HepG2 (cell line): ENCODE measurements around the gene PIK3CD. TPM values are rescaled to one million over a fixed set of nuclear protein-coding genes. Genes with fewer than 3 reads are reported as not detected.

Source experiments
- ATAC-seq: fragments of 200-7000 bp; cut with Tn5 transposase; 3 replicates; pipeline ENCODE4 v1.9.1; 2020; ENCODE audit warnings: mild to moderate bottlenecking, moderate library complexity
- BruUV-seq: library from RNA; stranded (reverse); fragments of 400-500 nt; replicated peaks from 2 replicates; lab custom pipeline; 2021; lab: Mats Ljungman, UMichigan
- CTCF ChIA-PET: fragments of 300-600 bp; formaldehyde crosslinking; extraction: SDS; loops from one replicate; lab custom pipeline; 2021; ENCODE audit warnings: low total read pairs, inconsistent platforms, low intra/inter-chr PET ratio; lab: Yijun Ruan, JAX
- POLR2A ChIA-PET: fragments of 350-600 bp; sonication (Branson Sonifier 250); formaldehyde crosslinking; loops from one replicate; lab custom pipeline; 2020; ENCODE audit warnings: antibody characterized with exemption, inconsistent platforms; lab: Yijun Ruan, JAX
- DNase-seq: peaks from one replicate; pipeline ENCODE4 v3.0.0-alpha.2; 2015; ENCODE audit warnings: low spot score
- FAIRE-seq: peaks from 3 replicates; lab custom pipeline; 2011; peaks lifted over from hg19 to GRCh38; lab: Jason Lieb, UNC
- H2AFZ ChIP-seq: one replicate; pipeline ENCODE4 v1.6.1; 2011; ENCODE audit warnings: low read length, inconsistent platforms
- H3K27ac ChIP-seq: fragments of 300-600 bp; 3 replicates; pipeline ENCODE4 v1.8.0; 2011; ENCODE audit warnings: mixed run types, mild to moderate bottlenecking, mixed read lengths, low read length, inconsistent platforms; ENCODE audit not compliant: insufficient read depth; ENCODE audit errors: extremely low read length
- H3K27me3 ChIP-seq, 2 experiments: fragments of 200-600 bp in 1 of 2; 2 replicates in 1 of 2; 3 replicates in 1 of 2; pipeline versions ENCODE4 v1.6.0 to v1.8.0; 2011; ENCODE audit warnings: low read length in 2 of 2, mild to moderate bottlenecking in 2 of 2, moderate library complexity in 2 of 2, inconsistent platforms in 1 of 2; ENCODE audit not compliant: insufficient read depth in 2 of 2, control insufficient read depth in 1 of 2
- H3K36me3 ChIP-seq, 2 experiments: fragments of 200-600 bp in 1 of 2; replicated peaks in 1 of 2; 2 replicates in 1 of 2; 3 replicates in 1 of 2; pipeline versions ENCODE4 v1.5.1 to v1.8.0; 2011; ENCODE audit warnings: low read length in 2 of 2, inconsistent platforms in 1 of 2; ENCODE audit not compliant: insufficient read depth in 2 of 2, control insufficient read depth in 1 of 2
- H3K4me1 ChIP-seq: 2 replicates; pipeline ENCODE4 v1.5.1; 2012; ENCODE audit warnings: low read length, inconsistent platforms; ENCODE audit not compliant: insufficient read depth
- H3K4me2 ChIP-seq: 2 replicates; pipeline ENCODE4 v1.6.0; 2011; ENCODE audit warnings: low read depth, low read length, inconsistent platforms
- H3K4me3 ChIP-seq, 3 experiments: fragments of 200-600 bp in 1 of 3; sonication (generic), shearing (Covaris generic) in 1 of 3; replicated peaks in 1 of 3; 2 replicates each; pipeline ENCODE4 v1.5.1; 2011 to 2016; ENCODE audit warnings: low read length in 3 of 3, inconsistent platforms in 2 of 3, low read depth in 2 of 3, mild to moderate bottlenecking in 2 of 3, control low read depth in 1 of 3, mixed read lengths in 1 of 3; ENCODE audit not compliant: insufficient read depth in 1 of 3
- H3K79me2 ChIP-seq: one replicate; pipeline ENCODE4 v1.6.1; 2011; ENCODE audit warnings: low read length, inconsistent platforms; ENCODE audit not compliant: insufficient read depth
- H3K9ac ChIP-seq: 2 replicates; pipeline ENCODE4 v1.6.0; 2011; ENCODE audit warnings: mild to moderate bottlenecking, low read depth, low read length, inconsistent platforms; ENCODE audit not compliant: insufficient read depth
- H3K9me3 ChIP-seq: 2 replicates; pipeline ENCODE4 v1.5.1; 2012; ENCODE audit warnings: mild to moderate bottlenecking, low read length
- H4K20me1 ChIP-seq: 2 replicates; pipeline ENCODE4 v1.6.0; 2011; ENCODE audit warnings: inconsistent platforms, mild to moderate bottlenecking, low read length, moderate library complexity; ENCODE audit not compliant: insufficient read depth
- CENPX ChIP-seq: sonication (generic); formaldehyde crosslinking; IDR thresholded peaks from 2 replicates; pipeline ENCODE4 v1.9.0; 2021; ENCODE audit warnings: mild to moderate bottlenecking, missing genetic modification reagents, moderate library complexity
- ESRRA ChIP-seq: sonication (generic); formaldehyde crosslinking; IDR thresholded peaks from 2 replicates; pipeline ENCODE4 v1.5.1; 2020; ENCODE audit warnings: mild to moderate bottlenecking, low read depth, missing genetic modification reagents
- EZH2 ChIP-seq: conservative IDR thresholded peaks from 2 replicates; pipeline ENCODE4 v1.6.1; 2012; ENCODE audit warnings: mild to moderate bottlenecking, low read depth, low read length, moderate library complexity
- HDAC1 ChIP-seq: sonication (generic); formaldehyde crosslinking; IDR thresholded peaks from 2 replicates; pipeline ENCODE4 v1.5.1; 2020; ENCODE audit warnings: mild to moderate bottlenecking, missing genetic modification reagents
- JUND ChIP-seq: sonication (generic); formaldehyde crosslinking; IDR thresholded peaks from 2 replicates; pipeline ENCODE4 v1.8.0; 2022; ENCODE audit warnings: mild to moderate bottlenecking, missing genetic modification reagents
- MTA1 ChIP-seq: sonication (generic); formaldehyde crosslinking; IDR thresholded peaks from 2 replicates; pipeline ENCODE4 v1.4.0; 2020; ENCODE audit warnings: missing genetic modification reagents, mild to moderate bottlenecking, borderline replicate concordance
- NFYC ChIP-seq: IDR thresholded peaks from 2 replicates; pipeline ENCODE4 v1.6.1; 2016; ENCODE audit warnings: missing genetic modification reagents, missing compliant biosample characterization
- POLR2AphosphoS5 ChIP-seq: IDR thresholded peaks from 2 replicates; pipeline ENCODE4 v1.6.1; 2012; ENCODE audit warnings: low read depth, low read length
- TCF12 ChIP-seq, 2 experiments: fragments of 450-650 bp in 1 of 2; sonication (generic) in 1 of 2; formaldehyde crosslinking in 1 of 2; IDR thresholded peaks; 2 replicates each; pipeline versions ENCODE4 v1.6.1 to v1.8.0; 2017 to 2022; ENCODE audit warnings: antibody characterized with exemption in 1 of 2, mild to moderate bottlenecking in 1 of 2, missing genetic modification reagents in 1 of 2, moderate library complexity in 1 of 2
- THAP11 ChIP-seq: IDR thresholded peaks from 2 replicates; pipeline ENCODE4 v1.6.1; 2016; ENCODE audit warnings: missing biosample characterization, missing genetic modification reagents
- TOE1 ChIP-seq: sonication (generic); formaldehyde crosslinking; IDR thresholded peaks from 2 replicates; pipeline ENCODE4 v1.4.0; 2020; ENCODE audit warnings: mild to moderate bottlenecking, missing genetic modification reagents
- ZNF678 ChIP-seq: sonication (generic); formaldehyde crosslinking; IDR thresholded peaks from 2 replicates; pipeline ENCODE4 v1.4.0; 2020; ENCODE audit warnings: mild to moderate bottlenecking, missing genetic modification reagents
- ZNF776 ChIP-seq: sonication (generic); formaldehyde crosslinking; IDR thresholded peaks from 2 replicates; pipeline ENCODE4 v1.4.0; 2020; ENCODE audit warnings: mild to moderate bottlenecking, missing genetic modification reagents
- WGBS: methylation state at CpG from one replicate; pipeline ENCODE4 v1.1.6; 2017; ENCODE audit warnings: low lambda C conversion rate; 5-methylcytosine and 5-hydroxymethylcytosine counted together
- in situ Hi-C: cut with HindIII; loops from 2 replicates; pipeline ENCODE4 v1.10.0; 2017; ENCODE audit warnings: low pct_unique_long_range_greater_than_20kb; ENCODE audit not compliant: extremely low pct_ligation_motif_present
- intact Hi-C: fragments of 100-400 bp; cut with micrococcal nuclease; formaldehyde crosslinking; loops from one replicate; pipeline ENCODE4 v1.10.0; 2022; ENCODE audit not compliant: unreplicated experiment
- polyA plus RNA-seq, 8 experiments: library from polyadenylated mRNA; depleted of rRNA in 3 of 8; stranded (reverse) in 7 of 8; unstranded in 1 of 8; fragments of >200 nt; fragmentation: Illumina TruSeq in 4 of 8; extraction: Trizol in 4 of 8; gene quantifications; 2 replicates each; pipeline versions ENCODE4 v1.2.1 to v1.2.3, GENCODE V29; 2011 to 2016; ENCODE audit warnings: low read depth in 4 of 8, missing spikeins in 1 of 8, mixed read lengths in 1 of 8; ENCODE audit not compliant: insufficient read depth in 1 of 8
- total RNA-seq, 5 experiments: library from RNA; depleted of rRNA; stranded (reverse); fragments of >200 nt; fragmentation: Illumina TruSeq; extraction: Trizol; gene quantifications; 2 replicates each; pipeline ENCODE4 v1.2.3, GENCODE V29; 2016; ENCODE audit warnings: low read depth in 1 of 5

Gene PIK3CD
- total and polyA plus RNA-seq, 2 of the 13 experiments (the other 11 are each of a cell fraction or from before 2014, with no cell fraction given) = 7.1 to 10.0 TPM

- TF ChIP-seq TCF12 (IDR thresholded peaks at IDR 0.05) (no peak), TCF12 (CRISPR knock-in tag; IDR thresholded peaks at IDR 0.05) (0 out of 2 replicates have a peak, but pooled peaks have one; percentile 5), TOE1 (no peak), ZNF678 (CRISPR knock-in tag) (no peak), NFYC (CRISPR knock-in tag) (no peak), ZNF776 (CRISPR knock-in tag) (no peak)
These were observed 25.3 kb upstream of the PIK3CD start (continued) for GRCh38 chr1:9626201-9626608.

- BruUV-seq = no TSS peak
- H3K36me3 ChIP-seq = no peaks in the 10 kb centered on the region
- intact Hi-C loops (loop anchor here (5.0 kb wide), 1 partner anchor 239 kb away; no protein-coding TSS in a partner anchor), in situ Hi-C loops (no loop called here)
- no peak overlapping the region for H3K4me3 ChIP-seq
- ATAC-seq (no peak), FAIRE-seq (no peak), DNase-seq (no peak)
- H3K4me1 ChIP-seq = peaks cover 29% of the 10 kb centered on the region
- H3K27me3 ChIP-seq = peaks cover 0 to 23% of the 10 kb centered on the region in 2 experiments; a peak in 4 of 5 replicates
- no peak overlapping the region for H3K9ac ChIP-seq
- no peaks in the 10 kb centered on the region for H3K9me3 ChIP-seq
- ChIA-PET POLR2A (no interaction called here), CTCF (no interaction called here)
- H2AFZ ChIP-seq = no peak overlapping the region
- H3K79me2 ChIP-seq = no peaks in the 10 kb centered on the region
- H3K27ac ChIP-seq = no peak overlapping the region
- H4K20me1 ChIP-seq = no peaks in the 10 kb centered on the region
- TF ChIP-seq ESRRA (CRISPR knock-in tag) (no peak), THAP11 (CRISPR knock-in tag) (no peak), POLR2AphosphoS5 (no peak), MTA1 (no peak), JUND (CRISPR knock-in tag) (no peak), HDAC1 (CRISPR knock-in tag) (no peak), EZH2 (no peak), CENPX (CRISPR knock-in tag) (no peak)
- no peak overlapping the region for H3K4me2 ChIP-seq
- 46% methylated on average over 15 of the region's 23 CpGs for WGBS
These were observed 22.7 kb upstream of the PIK3CD start for GRCh38 chr1:9628541-9629444.
